HG03378 (cell line): Measurements from ENCODE around the gene ZNF19.

ENCODE experiments used
- ATAC-seq: cut with Tn5 transposase; IDR thresholded peaks from one replicate; pipeline ENCODE4 v1.9.1; 2021; ENCODE audit warnings: mild to moderate bottlenecking, moderate library complexity; ENCODE audit not compliant: unreplicated experiment

ZNF19 gene

GRCh38 chr16:71491054-71491453 is 1.9 kb upstream of the ZNF19 start:
- ATAC-seq = no peak

GRCh38 chr16:71490361-71490760 is 1.2 kb upstream of the ZNF19 start:
- ATAC-seq = no peak

- peak; percentile 82 for ATAC-seq
Observed at GRCh38 chr16:71484006-71484893, 4.9 kb downstream of the ZNF19 start.

- no peak for ATAC-seq
Observed at GRCh38 chr16:71482569-71482968, 6.6 kb downstream of the ZNF19 start.

GRCh38 chr16:71480956-71481355 is 8.2 kb downstream of the ZNF19 start:
- ATAC-seq = no peak

GRCh38 chr16:71479420-71479819 is 9.7 kb downstream of the ZNF19 start:
- no peak for ATAC-seq

GRCh38 chr16:71476457-71477124 is 12.5 kb downstream of the ZNF19 start:
- ATAC-seq = no peak

- ATAC-seq = no peak
Observed at GRCh38 chr16:71474864-71475263, 14.3 kb downstream of the ZNF19 start.

- no peak for ATAC-seq
Observed at GRCh38 chr16:71473891-71474290, 15.2 kb downstream of the ZNF19 start.

- no peak for ATAC-seq
Observed at GRCh38 chr16:71472931-71473330, 16.2 kb downstream of the ZNF19 start.

GRCh38 chr16:71472051-71472450 is 17.1 kb downstream of the ZNF19 start:
- no peak for ATAC-seq

GRCh38 chr16:71467810-71468209 is 21.3 kb downstream of the ZNF19 start:
- ATAC-seq = no peak

- ATAC-seq = no peak
Observed at GRCh38 chr16:71464231-71464630, 24.9 kb downstream of the ZNF19 start.

GRCh38 chr16:71461686-71462648 is 27.2 kb downstream of the ZNF19 start, which contains the start of gene ZNF23:
Gene ZNF23, minus strand, starts transcription at chr16:71462247. Its CDS starts 5,451 bp downstream, at chr16:71456796.
- ATAC-seq = peak; percentile 84

- ATAC-seq = no peak
Observed at GRCh38 chr16:71460941-71461340, 28.2 kb downstream of the ZNF19 start.

- no peak for ATAC-seq
Observed at GRCh38 chr16:71460236-71460635, 28.9 kb downstream of the ZNF19 start.

GRCh38 chr16:71459510-71459909 is 29.6 kb downstream of the ZNF19 start:
- ATAC-seq = no peak

- no peak for ATAC-seq
Observed at GRCh38 chr16:71456801-71457200, 32.3 kb downstream of the ZNF19 start.

- no peak for ATAC-seq
Observed at GRCh38 chr16:71453036-71453435, 36.1 kb downstream of the ZNF19 start.

GRCh38 chr16:71449020-71449419 is 40.1 kb downstream of the ZNF19 start:
- ATAC-seq = no peak

GRCh38 chr16:71448274-71448866 is 40.8 kb downstream of the ZNF19 start:
- ATAC-seq = no peak
